NCI-H748 (cell line): ENCODE measurements around the gene SLC26A9.

Experiments
- DNase-seq: peaks from one replicate; lab custom pipeline; 2025; ENCODE audit not compliant: unreplicated experiment; lab: John Stamatoyannopoulos, UW

SLC26A9 gene

DNA sequence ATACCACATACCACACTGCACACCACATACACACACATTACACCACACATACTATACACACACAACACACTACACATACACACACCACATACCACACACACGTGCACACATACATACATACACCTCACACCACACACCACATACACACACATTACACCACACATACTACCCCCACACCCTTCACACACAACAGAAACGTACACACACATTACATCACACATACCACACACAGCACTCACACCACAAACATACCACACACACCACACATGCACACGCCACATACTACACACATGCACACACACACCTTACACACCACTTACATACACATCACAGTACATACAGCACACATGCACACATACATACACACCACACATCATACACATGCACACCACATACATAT lies 31.5 kb upstream of the SLC26A9 start:
- DNase-seq, result no peak

DNA sequence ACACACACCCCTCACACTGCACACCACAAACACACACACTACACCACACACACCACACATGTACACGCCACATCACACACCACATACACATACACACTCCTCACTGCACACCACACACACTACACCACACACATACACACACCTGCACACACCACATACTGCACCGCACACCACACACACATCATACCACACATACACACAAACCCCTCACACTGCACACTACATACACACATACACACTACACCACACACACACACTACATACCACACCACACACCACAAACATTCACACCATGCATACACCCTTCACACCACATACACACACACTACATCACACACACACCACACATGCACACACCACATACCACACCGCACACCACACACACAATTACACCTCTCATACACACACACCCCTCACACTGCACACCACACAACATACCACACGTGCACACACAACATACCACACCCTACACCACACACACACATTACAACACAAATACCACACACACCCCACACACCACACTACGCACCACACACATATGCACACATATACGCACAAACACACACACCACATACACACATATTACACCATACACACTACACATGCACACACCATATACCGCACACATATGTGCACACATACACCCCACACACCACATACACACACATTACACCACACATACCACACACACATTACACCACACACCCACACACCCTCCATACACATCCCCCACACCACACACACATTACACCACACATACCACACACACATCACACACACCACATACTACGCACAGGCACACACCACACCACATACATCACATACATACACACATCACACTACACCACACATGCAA lies 30.3 kb upstream of the SLC26A9 start:
- no peak for DNase-seq

DNA sequence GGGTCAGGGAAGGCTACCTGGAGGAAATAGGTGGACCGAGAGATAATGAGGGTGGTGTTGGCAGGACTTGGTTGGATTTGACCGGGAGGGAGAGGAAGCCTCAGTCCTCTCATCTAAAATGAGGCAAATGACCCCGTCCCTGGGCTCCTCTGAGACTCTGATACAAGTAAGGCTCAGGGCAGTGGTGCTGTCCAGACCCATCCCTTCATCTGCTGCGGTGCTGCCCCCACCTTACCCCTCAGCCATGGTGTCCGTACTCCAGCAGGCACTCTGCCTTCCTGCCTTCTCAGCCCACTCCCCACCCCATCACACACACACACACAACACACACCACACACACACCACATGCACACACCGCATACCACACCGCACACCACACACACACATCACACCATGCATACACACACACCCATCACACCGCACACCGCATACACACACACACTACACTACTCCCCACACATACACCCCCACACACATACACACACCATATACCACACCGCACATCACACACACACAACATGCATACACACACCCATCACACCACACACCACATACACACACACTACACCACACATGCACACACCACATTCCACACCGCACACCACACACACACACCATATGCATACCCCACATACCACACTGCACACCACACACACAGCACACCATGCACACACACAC lies 29.4 kb upstream of the SLC26A9 start:
- no peak for DNase-seq

GRCh38 chr1:205972081-205972480 lies 28.8 kb upstream of the SLC26A9 start:
- DNase-seq, result no peak

- DNase-seq, result no peak
These were observed 27.8 kb upstream of the SLC26A9 start for GRCh38 chr1:205971082-205971481.

DNA sequence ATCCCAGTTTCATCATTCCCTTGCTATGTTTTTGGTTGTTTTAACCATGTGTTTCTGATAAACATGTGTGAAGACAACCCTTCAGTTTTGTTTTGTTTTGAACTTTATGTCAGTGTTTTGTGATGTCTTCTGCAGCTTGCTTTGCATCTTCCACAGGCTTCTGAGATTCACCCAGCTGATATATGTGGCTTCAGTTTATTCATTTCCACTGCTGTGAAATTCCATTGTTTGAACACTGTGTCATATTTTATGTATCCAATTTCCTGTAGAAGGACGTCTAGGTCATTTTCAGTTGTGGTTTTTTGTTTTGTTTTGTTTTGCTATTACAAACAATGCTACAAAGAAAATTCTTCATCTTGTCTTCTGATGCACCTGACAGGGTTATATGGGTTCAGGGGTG lies 27.2 kb upstream of the SLC26A9 start:
- DNase-seq, result no peak

DNA sequence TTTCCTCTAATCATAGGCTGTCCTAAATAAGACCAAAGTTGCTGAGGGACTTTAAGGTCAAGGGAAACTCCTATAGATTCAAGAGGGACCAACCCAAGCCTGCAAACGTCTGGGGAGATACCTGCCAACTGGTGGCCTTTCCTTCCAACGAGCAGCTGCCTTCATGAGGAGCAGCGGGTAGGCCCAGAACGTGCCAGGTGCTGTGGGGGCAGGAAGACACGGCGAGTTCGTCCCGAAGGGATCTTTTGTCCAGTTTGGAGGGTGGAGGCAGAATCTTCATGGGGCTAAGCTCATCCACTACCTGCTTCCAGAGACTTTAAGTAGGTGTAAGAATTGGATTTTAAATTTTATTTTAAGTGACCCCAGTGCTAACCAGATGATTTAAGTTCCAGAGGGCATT lies 26.0 kb upstream of the SLC26A9 start:
- no peak for DNase-seq

DNA sequence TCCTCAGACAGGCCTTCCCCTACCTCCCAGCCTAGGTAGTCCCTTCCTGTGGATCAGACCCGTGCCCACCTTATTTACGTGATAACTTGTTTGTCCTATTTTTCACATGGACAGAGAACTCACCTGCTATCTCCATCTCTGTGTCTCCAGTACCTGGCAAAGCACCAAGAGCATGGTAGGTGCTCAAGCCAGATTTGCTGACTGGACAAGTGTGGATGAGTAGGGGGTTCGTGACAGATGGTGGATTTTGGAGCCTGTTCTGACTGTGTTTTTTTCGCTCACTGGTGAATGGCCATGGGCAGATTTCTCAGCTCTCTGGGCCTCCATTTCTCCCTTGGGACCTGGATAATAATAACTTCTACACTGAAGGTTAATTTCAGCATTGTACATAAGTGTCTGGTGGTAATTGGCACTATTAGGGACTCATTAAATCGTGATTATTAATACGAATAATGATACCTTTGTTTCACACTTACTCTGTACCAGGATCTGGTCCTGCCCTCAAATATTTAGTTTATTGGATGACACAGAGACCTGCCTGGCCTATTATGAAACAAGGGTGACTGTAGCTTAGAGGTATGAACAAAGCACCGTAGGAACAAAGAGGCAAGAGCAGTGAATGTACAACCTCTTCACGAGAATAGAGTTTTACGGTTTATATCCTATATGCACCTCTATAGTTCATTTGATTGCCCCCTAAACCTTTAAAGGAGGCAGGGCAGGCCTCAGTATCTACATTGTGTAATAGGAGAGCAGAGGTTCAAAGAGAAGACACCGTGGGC lies 24.5 kb upstream of the SLC26A9 start:
- no peak for DNase-seq

- peak; percentile 94 for DNase-seq
These were observed 22.0 kb upstream of the SLC26A9 start for GRCh38 chr1:205965036-205965884.

DNA sequence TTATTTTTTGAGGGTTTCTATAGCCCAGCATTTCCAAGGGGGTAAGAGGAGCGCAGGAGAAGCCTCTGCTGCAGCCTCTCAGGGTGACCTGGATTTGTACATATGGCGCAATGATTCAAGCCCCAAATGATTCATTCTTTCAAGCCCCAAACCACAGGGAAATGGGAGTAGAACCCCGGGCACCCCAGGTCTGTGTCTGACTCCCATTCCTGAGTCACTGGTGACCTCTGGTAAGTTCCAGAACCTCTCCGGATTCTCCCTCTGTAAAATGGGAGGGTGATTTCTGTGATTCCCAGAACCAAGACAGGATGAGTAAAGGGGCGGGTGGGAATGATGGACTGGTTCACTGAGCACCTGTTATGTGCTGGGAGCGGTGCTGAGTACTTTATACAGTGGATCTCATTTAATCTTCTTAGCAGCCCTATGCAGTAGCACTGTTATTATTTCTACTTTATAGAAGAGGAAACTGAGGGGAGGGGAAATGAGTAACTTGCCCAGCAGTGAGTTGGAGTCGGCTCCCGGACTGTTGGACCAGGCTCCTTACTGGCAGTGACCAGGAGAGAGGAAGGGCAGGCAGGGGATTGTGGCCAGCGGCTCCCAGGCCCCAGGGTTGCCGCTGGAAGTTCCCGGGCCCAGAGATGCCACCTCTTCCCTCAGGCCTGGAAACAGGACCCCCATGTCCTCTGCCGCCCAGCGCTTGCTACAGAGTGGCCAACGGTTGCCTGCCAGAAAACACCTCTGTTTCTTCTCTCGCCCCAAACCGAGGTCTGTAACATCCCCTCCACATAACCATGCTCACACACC lies 20.3 kb upstream of the SLC26A9 start:
- no peak for DNase-seq

DNA sequence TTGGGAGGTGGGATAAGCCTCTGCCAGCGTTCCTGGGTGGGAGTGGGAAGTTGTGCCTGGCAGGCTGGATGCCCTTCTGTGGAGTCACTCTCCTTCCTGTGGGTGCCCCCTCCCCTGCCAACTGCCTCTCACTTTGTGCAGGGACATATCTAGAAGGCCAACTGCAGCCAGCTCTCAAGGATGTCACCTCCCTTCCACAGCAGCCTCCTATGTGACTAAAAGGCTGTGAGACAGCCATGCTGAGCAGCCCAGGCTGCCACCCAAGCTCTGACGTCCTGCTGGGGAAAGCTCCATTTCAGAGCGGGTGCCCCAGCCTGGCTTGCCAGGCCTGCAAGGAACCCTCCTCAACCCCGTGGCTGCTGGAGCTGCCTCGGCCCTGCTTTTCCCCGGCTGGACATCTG lies 19.6 kb upstream of the SLC26A9 start:
- DNase-seq, result no peak

DNA sequence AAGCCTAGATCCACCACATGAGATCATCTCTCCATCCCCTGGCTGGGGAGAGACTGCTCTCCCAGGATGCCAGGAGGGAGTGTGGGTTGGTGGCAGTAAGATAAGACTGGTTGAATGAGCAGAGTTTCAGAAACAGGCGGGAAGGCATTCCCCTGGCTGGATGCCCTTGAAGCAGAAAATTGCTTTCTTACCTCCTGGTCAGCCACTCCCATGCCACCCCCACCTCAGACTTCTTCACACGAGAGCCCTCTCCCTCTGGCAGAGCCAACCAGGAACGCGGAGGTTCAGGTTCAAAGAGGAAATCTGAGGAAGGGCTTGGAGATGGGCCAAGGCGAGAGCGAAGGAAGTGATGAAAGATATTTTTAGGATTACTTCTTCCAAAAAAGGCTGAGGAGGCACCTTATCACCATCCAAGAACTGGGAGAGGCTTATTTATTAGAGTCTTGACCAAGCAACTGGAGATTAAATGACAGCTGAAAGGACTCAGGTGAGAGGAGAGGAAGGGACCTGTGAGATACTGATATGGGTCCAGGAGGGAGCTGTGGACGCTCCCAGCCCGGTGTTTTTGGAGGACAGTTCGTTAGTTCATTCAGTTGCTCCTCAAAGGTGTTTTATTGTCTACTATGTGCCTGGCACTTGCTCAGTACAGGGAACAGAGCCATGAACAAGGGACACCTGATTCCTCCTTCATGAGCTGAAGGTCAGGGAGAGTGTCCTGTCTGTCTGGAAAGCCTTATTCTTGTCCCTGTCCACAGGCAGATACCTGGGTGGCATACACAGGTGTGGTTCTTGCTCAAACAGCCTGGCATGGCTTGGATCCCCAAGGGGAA lies 18.9 kb upstream of the SLC26A9 start:
- DNase-seq, result no peak

- DNase-seq, result no peak
These were observed 18.1 kb upstream of the SLC26A9 start for GRCh38 chr1:205961405-205961804.

DNA sequence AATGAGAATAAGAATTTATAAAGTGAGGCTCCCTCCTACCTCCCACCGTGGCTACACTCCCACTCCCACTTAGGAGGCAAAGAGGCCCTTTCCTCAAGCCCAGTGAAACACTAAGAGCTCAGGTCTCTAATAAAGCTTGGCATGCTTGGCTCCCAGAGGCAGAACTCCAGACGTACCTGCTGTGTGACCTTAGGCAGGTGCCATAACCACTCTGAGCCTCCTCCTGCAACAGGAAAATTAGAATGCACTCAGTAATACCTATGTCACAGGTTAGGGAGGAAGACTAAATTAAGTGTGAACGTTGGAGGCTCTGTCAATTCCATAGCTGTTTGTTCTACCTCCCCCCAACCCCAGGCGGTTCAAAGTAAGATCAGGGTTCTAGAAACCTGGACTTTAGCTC lies 16.5 kb upstream of the SLC26A9 start:
- no peak for DNase-seq

GRCh38 chr1:205955499-205955898 lies 12.2 kb upstream of the SLC26A9 start:
- no peak for DNase-seq

DNA sequence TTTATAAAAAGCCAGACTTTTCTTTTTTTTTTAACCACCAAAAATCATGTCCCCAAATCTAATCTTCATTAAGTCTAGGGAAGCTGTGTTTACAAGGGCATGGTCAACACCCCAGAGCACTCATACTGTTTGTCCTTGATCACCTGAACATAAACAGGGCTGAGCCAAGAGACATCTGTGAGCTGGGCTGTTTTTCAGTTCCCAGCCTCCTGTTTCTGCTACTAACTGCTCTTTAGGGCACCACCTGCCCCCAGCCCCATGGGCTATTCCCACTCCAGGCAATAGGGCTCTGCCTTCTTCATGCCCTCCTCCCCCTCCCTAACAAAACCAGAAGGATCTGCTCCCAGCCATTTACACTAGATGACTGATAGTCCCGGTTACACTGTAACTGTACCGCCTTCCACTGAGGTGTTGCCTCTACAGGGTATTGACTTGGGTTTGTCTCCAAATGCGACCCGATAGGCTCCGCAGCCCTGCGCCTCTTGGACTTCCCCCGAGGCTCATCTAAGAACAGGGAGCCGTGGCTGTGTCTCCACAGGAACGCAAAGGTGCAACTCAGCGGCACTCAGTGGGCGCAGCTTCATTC lies 11.7 kb upstream of the SLC26A9 start:
- peak; percentile 43 for DNase-seq

DNA sequence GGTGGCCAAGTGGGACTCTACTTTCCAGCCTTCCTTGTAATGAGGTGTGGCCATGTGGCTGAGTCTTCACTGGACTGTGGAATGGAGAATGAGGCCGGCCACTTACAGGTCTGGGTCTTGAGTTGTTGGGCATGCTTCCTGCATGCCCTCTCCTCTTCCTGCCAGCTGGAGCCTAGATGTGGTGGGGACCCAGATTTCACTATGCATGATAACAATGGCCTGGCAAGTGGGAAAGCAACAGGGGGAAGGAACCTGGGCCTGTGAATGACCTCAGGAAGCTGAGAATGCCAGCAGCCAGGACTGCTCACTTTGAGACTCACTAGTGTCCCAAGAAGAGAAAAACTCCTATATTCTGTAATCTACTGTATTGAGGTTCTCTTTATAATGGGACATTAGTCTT lies 8.5 kb upstream of the SLC26A9 start:
- DNase-seq, result no peak

DNA sequence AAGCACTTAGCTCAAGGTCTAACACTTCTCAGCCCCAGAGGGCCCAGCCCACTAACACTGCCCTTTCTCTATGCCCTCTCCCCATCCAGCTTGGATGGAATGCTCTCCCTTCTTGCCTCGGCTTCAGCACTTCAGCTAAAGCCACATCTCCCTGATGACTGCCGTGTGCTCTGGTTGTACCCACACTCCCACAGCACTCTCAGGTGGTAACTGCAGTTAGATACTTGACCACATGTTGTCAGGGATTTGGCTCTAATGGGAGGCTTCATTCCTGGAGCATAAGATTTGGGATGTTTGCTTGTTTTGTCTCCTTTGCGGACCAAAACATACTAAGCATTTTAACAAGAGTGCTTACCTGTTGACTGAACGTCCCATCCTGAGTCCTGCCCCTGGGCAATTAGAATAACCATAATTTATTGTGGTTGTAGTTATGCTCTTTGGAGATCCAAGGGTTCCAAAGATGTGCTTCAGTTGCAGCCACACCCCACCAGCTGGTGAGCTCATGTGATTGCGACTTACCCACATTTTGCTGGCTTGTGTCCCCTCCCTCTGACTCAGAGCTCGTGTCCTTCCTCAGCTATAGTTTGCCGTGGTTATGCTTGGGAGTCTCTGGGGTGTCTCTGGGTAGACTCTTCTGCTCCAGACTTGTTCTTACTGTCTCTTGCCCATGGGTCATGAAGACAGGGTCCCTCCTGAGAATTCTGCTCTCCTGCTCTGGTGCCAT lies 7.7 kb upstream of the SLC26A9 start:
- DNase-seq, result no peak
